ENCODE measurements around the gene PPM1N.

GRCh38 chr19:45547211-45547770 is 49.0 kb downstream of the PPM1N start:
- TF ChIP-seq CTCF (IDR thresholded peaks at IDR 0.05) (no peak), EP300 (IDR thresholded peaks at IDR 0.05) (no peak), POLR2A (IDR thresholded peaks at IDR 0.05; ENCODE audit: low read depth) (no peak)

Measured in esophagus muscularis mucosa (tissue), 4 donors.